ENCODE results near the gene AGAP1. TPM values are rescaled to one million over a fixed set of nuclear protein-coding genes. Genes with fewer than 3 reads are reported as not detected.

AGAP1 gene
- total RNA-seq, 1 experiment from 2014 or later, result 56.4 TPM

DNA sequence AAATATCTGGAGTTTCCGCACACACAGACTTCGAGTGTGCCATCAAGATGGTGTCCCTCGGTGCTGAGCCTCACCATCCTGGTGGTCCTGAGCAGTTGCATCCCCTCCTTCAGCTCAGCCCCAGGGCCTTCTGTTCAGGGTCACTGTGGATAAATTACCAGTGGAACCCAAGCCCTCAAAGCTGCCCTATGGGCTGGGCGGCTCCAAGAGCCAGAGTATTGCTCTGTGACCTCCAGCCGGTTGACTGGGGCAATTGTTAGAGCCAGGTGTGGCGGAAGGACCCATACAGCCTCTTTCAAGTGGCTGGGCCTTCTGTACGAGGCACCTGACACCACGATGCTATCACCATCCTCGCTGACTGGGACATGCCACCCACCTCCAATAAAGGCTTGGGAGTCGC lies 458.9 kb downstream of the AGAP1 start:
- CTCF ChIA-PET, result no interaction called here
- TF ChIP-seq, protein P1, sequence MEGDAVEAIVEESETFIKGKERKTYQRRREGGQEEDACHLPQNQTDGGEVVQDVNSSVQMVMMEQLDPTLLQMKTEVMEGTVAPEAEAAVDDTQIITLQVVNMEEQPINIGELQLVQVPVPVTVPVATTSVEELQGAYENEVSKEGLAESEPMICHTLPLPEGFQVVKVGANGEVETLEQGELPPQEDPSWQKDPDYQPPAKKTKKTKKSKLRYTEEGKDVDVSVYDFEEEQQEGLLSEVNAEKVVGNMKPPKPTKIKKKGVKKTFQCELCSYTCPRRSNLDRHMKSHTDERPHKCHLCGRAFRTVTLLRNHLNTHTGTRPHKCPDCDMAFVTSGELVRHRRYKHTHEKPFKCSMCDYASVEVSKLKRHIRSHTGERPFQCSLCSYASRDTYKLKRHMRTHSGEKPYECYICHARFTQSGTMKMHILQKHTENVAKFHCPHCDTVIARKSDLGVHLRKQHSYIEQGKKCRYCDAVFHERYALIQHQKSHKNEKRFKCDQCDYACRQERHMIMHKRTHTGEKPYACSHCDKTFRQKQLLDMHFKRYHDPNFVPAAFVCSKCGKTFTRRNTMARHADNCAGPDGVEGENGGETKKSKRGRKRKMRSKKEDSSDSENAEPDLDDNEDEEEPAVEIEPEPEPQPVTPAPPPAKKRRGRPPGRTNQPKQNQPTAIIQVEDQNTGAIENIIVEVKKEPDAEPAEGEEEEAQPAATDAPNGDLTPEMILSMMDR (IDR thresholded peaks at IDR 0.05; ENCODE audit: unreplicated experiment), result no peak
- no peaks in the 10 kb centered on the region for H3K9me3 Mint-ChIP-seq (ENCODE audit: low read depth, unreplicated experiment)
- BruUV-seq (replicated peaks), result no TSS peak
- H3K27me3 Mint-ChIP-seq (ENCODE audit: unreplicated experiment), result no peaks in the 10 kb centered on the region
- DNase-seq, result no peak
- no peaks in the 10 kb centered on the region for H3K4me1 Mint-ChIP-seq (ENCODE audit: low read depth, unreplicated experiment)
- H3K4me3 Mint-ChIP-seq (ENCODE audit: low read depth, unreplicated experiment), result no peak overlapping the region
- no peak overlapping the region for H3K27ac Mint-ChIP-seq (ENCODE audit: unreplicated experiment)
- intact Hi-C loops (cut with micrococcal nuclease; ENCODE audit: unreplicated experiment), result no loop called here
- peaks cover 13% of the 10 kb centered on the region for H3K36me3 Mint-ChIP-seq (ENCODE audit: insufficient read depth, unreplicated experiment)

DNA sequence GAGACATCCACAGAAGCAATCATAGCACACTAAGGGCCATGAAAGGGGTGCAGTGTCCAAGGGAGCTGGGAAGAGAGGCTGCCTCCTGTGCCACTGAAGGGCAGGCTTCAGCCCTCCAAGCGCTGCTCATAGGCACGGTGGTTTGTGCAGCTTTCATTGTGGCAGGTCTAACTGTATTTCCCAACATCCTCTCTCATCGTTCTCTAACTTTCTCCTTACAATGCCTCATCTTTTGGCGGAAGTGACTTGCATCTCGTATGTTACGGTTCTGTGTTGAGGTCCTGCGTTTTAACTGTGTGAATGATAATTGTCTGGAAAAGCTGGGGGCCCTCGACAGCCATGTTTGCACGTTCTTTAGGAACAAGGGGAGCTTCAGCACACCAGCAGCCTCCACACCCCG lies 460.4 kb downstream of the AGAP1 start:
- H3K4me1 Mint-ChIP-seq (ENCODE audit: low read depth, unreplicated experiment), result no peaks in the 10 kb centered on the region
- CTCF ChIA-PET, result interaction anchor here (0.7 kb wide), 2 partner anchors 245 to 1542 kb away, joined by 3 to 4 read pairs; no protein-coding TSS in a partner anchor
- TF ChIP-seq, protein P1 (IDR thresholded peaks at IDR 0.05; ENCODE audit: unreplicated experiment), result no peak
- DNase-seq, result no peak
- H3K27ac Mint-ChIP-seq (ENCODE audit: unreplicated experiment), result no peak overlapping the region
- intact Hi-C loops (cut with micrococcal nuclease; ENCODE audit: unreplicated experiment), result no loop called here
- H3K27me3 Mint-ChIP-seq (ENCODE audit: unreplicated experiment), result no peaks in the 10 kb centered on the region
- BruUV-seq (replicated peaks), result no TSS peak
- H3K4me3 Mint-ChIP-seq (ENCODE audit: low read depth, unreplicated experiment), result no peak overlapping the region
- H3K9me3 Mint-ChIP-seq (ENCODE audit: low read depth, unreplicated experiment), result no peaks in the 10 kb centered on the region
- H3K36me3 Mint-ChIP-seq (ENCODE audit: insufficient read depth, unreplicated experiment), result peaks cover 14% of the 10 kb centered on the region

GRCh38 chr2:235954888-235955480 lies 461.1 kb downstream of the AGAP1 start:
- H3K9me3 Mint-ChIP-seq (ENCODE audit: low read depth, unreplicated experiment), result no peaks in the 10 kb centered on the region

DNA sequence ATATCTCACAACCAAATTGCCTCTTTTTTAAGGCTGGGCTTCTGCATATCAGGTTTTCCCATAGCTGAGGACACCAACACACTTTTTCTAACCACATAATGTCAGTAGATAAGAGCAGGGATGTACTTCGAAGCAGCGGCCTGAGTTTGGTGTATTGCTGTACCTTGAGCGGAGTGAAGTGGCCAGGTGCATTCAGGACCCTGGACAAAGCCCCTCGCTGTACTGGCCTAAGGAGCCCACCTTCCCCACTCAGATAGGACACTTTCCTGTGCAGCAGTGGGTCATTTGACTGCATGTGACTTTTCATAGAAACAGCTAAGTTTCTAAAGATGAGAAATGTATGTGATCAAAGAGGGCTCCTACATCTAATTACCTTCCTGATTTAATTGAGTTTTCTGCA lies 461.8 kb downstream of the AGAP1 start:
- H3K27me3 Mint-ChIP-seq (ENCODE audit: unreplicated experiment), result no peaks in the 10 kb centered on the region
- no TSS peak for BruUV-seq (replicated peaks)
- no peaks in the 10 kb centered on the region for H3K4me1 Mint-ChIP-seq (ENCODE audit: low read depth, unreplicated experiment)
- no peak for DNase-seq
- CTCF ChIA-PET, result interaction anchor here (0.6 kb wide), 1 partner anchor 771 kb away, joined by 4 read pairs; no protein-coding TSS in a partner anchor
- intact Hi-C loops (cut with micrococcal nuclease; ENCODE audit: unreplicated experiment), result no loop called here
- no peak overlapping the region for H3K27ac Mint-ChIP-seq (ENCODE audit: unreplicated experiment)
- TF ChIP-seq, protein P1 (IDR thresholded peaks at IDR 0.05; ENCODE audit: unreplicated experiment), result no peak
- H3K9me3 Mint-ChIP-seq (ENCODE audit: low read depth, unreplicated experiment), result no peaks in the 10 kb centered on the region
- H3K4me3 Mint-ChIP-seq (ENCODE audit: low read depth, unreplicated experiment), result no peak overlapping the region
- H3K36me3 Mint-ChIP-seq (ENCODE audit: insufficient read depth, unreplicated experiment), result peaks cover 3% of the 10 kb centered on the region

More at GRCh38 chr2:235954888-235955480, 461.1 kb downstream of the AGAP1 start:
- no peak for DNase-seq
- Mint-ChIP-seq H3K4me1 (ENCODE audit: low read depth, unreplicated experiment) (no peaks in the 10 kb centered on the region), H3K36me3 (ENCODE audit: insufficient read depth, unreplicated experiment) (peaks cover 7% of the 10 kb centered on the region), H3K4me3 (ENCODE audit: low read depth, unreplicated experiment) (no peak overlapping the region), H3K27me3 (ENCODE audit: unreplicated experiment) (no peaks in the 10 kb centered on the region), H3K27ac (ENCODE audit: unreplicated experiment) (no peak overlapping the region)
- CTCF ChIA-PET, result interaction anchor here (0.5 kb wide), 1 partner anchor 184 kb away, joined by 3 read pairs; no protein-coding TSS in a partner anchor
- TF ChIP-seq, protein P1 (IDR thresholded peaks at IDR 0.05; ENCODE audit: unreplicated experiment), result no peak
- intact Hi-C loops (cut with micrococcal nuclease; ENCODE audit: unreplicated experiment), result no loop called here
- no TSS peak for BruUV-seq (replicated peaks)

Data from Calu3 (cell line).